ENCODE measurements around the gene P2RX4.

Gene P2RX4

DNA sequence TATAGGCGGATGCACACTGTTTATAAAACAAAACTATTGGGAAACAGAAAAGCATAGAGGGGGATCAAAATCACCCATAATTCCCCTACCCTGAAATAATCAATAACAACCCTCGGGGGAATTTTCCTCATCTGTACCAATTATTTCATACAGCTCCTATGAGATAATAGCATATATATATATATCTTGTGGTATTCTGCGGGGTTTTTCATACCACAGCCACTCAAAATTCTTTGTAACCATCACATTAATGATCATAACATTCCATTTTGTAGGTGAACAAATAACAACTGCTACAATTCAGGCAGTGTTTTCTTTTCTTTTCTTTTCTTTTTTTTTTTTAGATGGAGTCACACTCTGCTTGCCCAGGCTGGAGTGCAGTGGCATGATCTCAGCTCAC is 42.0 kb upstream of the P2RX4 start:
- no peak for DNase-seq (ENCODE audit: low read depth)
- TF ChIP-seq, protein P1, sequence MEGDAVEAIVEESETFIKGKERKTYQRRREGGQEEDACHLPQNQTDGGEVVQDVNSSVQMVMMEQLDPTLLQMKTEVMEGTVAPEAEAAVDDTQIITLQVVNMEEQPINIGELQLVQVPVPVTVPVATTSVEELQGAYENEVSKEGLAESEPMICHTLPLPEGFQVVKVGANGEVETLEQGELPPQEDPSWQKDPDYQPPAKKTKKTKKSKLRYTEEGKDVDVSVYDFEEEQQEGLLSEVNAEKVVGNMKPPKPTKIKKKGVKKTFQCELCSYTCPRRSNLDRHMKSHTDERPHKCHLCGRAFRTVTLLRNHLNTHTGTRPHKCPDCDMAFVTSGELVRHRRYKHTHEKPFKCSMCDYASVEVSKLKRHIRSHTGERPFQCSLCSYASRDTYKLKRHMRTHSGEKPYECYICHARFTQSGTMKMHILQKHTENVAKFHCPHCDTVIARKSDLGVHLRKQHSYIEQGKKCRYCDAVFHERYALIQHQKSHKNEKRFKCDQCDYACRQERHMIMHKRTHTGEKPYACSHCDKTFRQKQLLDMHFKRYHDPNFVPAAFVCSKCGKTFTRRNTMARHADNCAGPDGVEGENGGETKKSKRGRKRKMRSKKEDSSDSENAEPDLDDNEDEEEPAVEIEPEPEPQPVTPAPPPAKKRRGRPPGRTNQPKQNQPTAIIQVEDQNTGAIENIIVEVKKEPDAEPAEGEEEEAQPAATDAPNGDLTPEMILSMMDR (IDR thresholded peaks at IDR 0.05; ENCODE audit: control insufficient read depth, insufficient read depth, low read depth, low read length, missing control alignments) = no peak
- H3K4me3 ChIP-seq (ENCODE audit: control insufficient read depth, low read depth, low read length) = no peak overlapping the region

DNA sequence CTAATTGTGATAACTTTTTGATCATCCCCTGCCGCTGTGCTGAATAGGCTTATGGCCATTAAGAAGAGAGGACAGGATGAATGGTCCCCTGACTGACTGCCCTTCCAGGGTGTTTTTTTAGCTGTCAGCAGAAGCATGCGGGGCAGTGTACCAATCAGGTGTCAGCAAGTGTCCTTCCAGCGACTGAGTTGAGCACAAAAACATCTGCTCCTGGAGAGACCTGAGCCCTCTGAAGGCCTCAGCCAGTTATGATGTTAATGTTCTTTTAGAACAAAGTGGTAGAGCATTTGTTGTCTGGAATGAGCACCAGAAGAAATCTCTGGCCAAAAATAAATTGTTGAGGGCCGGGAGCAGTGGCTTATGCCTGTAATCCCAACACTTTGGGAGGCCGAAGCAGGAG is 39.8 kb upstream of the P2RX4 start:
- no peak overlapping the region for H3K4me3 ChIP-seq (ENCODE audit: control insufficient read depth, low read depth, low read length)
- TF ChIP-seq, protein P1 (IDR thresholded peaks at IDR 0.05; ENCODE audit: control insufficient read depth, insufficient read depth, low read depth, low read length, missing control alignments) = no peak
- no peak for DNase-seq (ENCODE audit: low read depth)

DNA sequence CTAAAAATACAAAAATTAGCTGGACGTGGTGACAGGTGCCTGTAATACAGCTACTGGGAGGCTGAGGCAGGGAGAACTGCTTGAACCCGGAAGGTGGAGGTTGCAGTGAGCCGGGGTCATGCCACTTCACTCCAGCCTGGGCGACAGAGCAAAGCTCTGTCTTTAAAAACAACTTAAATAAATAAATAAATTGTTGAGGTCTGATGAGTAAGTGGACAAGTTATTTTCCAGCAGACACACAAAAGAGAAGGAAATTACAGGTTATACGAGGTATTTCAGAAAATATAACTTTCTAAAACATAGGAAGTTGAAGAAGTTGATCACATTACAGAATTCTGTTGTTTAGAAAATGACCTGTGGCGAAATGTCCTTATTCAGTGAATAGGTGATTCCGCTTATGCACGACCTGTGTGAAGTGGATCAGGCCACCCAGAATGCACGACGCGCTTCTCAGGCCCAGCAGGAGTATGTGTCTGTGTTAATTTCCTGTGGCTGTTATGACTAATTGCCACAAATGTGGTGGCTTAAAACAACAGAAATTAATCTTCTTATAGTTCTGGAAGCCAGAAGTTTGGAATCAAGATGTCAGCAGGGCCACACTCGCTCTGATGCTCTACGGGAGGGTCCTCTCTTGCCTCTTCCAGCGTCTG is 39.2 kb upstream of the P2RX4 start:
- TF ChIP-seq, protein P1 (IDR thresholded peaks at IDR 0.05; ENCODE audit: control insufficient read depth, insufficient read depth, low read depth, low read length, missing control alignments) = no peak
- no peak overlapping the region for H3K4me3 ChIP-seq (ENCODE audit: control insufficient read depth, low read depth, low read length)

DNA sequence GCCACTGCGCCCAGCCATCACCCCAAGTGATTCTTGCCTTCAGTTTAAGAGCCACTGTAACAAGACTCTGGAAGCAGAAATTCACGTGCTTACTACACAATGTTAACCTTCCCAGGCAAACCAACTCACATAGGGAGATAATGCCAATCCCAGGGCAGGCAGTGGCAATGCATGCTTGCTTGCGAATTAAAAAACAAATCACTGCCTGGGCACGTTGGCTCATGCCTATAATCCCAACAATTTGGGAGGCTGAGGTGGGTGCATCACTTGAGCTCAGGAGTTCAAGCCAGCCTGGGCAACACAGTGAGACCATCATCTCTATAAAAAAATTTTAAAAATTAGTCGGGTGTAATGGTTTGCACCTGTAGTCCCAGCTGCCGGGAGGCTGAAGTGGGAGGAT is 37.8 kb upstream of the P2RX4 start:
- TF ChIP-seq, protein P1 (IDR thresholded peaks at IDR 0.05; ENCODE audit: control insufficient read depth, insufficient read depth, low read depth, low read length, missing control alignments) = no peak
- H3K4me3 ChIP-seq (ENCODE audit: control insufficient read depth, low read depth, low read length) = no peak overlapping the region
- DNase-seq (ENCODE audit: low read depth) = no peak

More for the DNA sequence above, 39.2 kb upstream of the P2RX4 start:
- DNase-seq (ENCODE audit: low read depth) = no peak

DNA sequence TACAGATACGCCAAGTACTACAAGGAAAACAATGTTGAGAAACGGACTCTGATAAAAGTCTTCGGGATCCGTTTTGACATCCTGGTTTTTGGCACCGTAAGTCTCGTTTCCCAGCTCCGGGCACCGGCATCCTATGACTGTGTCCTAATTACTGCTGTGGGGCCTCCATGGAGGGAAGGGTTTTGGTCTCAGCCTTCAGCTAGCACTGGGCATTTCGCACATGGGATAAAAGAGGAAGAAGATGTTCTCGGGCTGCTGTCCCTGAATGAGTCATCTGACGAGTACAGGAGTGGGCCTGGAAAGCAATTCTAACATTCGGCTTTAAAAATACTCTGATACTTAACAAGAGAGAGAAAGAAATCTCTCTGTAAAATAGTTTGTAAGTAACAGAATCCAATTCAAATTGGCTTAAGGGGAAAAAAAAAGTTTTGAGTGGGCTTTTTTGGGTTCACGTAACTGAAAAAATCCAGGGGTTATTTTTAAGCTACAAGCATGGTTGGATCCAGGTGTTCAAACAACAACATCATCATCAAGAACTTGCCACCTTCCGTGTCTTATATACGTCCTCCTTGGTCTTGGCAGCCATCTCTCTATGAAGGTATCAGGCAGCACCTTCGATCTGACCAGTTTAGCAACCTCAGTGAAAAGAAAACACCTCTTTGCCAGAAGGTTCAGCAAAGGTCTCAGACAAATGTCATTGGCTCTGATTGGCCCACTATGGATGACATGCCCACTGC is 34.4 kb upstream of the P2RX4 start:
- no peak for DNase-seq (ENCODE audit: low read depth)
- no peak overlapping the region for H3K4me3 ChIP-seq (ENCODE audit: control insufficient read depth, low read depth, low read length)
- TF ChIP-seq, protein P1 (IDR thresholded peaks at IDR 0.05; ENCODE audit: control insufficient read depth, insufficient read depth, low read depth, low read length, missing control alignments) = no peak

DNA sequence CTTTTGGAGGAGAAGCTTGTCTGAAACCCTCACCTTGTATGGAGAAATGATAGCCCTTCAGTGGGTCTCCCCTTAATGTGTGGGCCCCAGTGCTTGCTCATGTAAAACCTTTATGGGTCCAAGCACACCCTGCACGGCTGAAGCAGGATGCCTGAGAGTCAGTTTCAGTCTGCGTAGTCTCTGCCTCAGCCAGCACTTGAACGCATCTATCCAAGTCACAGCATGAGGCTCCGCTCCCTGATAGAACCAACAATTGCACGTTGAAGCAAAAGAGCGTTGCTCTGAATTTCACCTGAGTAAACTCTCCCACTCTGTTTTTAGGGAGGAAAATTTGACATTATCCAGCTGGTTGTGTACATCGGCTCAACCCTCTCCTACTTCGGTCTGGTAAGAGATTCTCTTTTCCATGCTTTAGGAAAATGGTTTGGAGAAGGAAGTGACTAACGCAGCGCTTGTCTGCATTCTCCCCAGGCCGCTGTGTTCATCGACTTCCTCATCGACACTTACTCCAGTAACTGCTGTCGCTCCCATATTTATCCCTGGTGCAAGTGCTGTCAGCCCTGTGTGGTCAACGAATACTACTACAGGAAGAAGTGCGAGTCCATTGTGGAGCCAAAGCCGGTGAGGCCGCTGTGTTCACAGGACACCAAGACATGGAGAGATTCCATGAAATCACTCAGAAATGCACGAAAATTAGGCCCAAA is 33.0 kb upstream of the P2RX4 start:
- no peak overlapping the region for H3K4me3 ChIP-seq (ENCODE audit: control insufficient read depth, low read depth, low read length)
- TF ChIP-seq, protein P1 (IDR thresholded peaks at IDR 0.05; ENCODE audit: control insufficient read depth, insufficient read depth, low read depth, low read length, missing control alignments) = no peak
- DNase-seq (ENCODE audit: low read depth) = no peak
